H9 (cell line): Measurements from ENCODE around the gene CTCF. TPM values are rescaled to one million over a fixed set of nuclear protein-coding genes. Genes with fewer than 3 reads are reported as not detected.

ENCODE experiments used
- DNase-seq: peaks from one replicate; pipeline ENCODE4 v3.0.0-alpha.2; 2017
- H2AFZ ChIP-seq: one replicate; pipeline ENCODE4 v1.6.1; 2013; ENCODE audit warnings: mild to moderate bottlenecking, low read length, control low read depth, moderate library complexity
- H2AK5ac ChIP-seq: 2 replicates; pipeline ENCODE4 v1.6.1; 2013; ENCODE audit warnings: low read length, control low read depth, mixed read lengths; ENCODE audit not compliant: insufficient read length
- H2BK120ac ChIP-seq: one replicate; pipeline ENCODE4 v1.6.1; 2013; ENCODE audit warnings: low read depth, mild to moderate bottlenecking, low read length, control low read depth, inconsistent platforms; ENCODE audit not compliant: poor library complexity, severe bottlenecking
- H2BK12ac ChIP-seq: 2 replicates; pipeline ENCODE4 v1.6.1; 2013; ENCODE audit warnings: low read length, control low read depth, mixed read lengths, low read depth; ENCODE audit not compliant: insufficient read length
- H2BK15ac ChIP-seq: 2 replicates; pipeline ENCODE4 v1.6.1; 2013; ENCODE audit warnings: low read depth, low read length, control low read depth
- H2BK20ac ChIP-seq: one replicate; pipeline ENCODE4 v1.6.1; 2013; ENCODE audit warnings: low read depth, mild to moderate bottlenecking, low read length, control low read depth, inconsistent platforms; ENCODE audit not compliant: poor library complexity, severe bottlenecking
- H2BK5ac ChIP-seq: 2 replicates; pipeline ENCODE4 v1.6.1; 2013; ENCODE audit warnings: low read length, control low read depth, mixed read lengths; ENCODE audit not compliant: insufficient read length
- H3K14ac ChIP-seq: 2 replicates; pipeline ENCODE4 v1.6.1; 2013; ENCODE audit warnings: low read length, control low read depth; ENCODE audit not compliant: insufficient read depth
- H3K18ac ChIP-seq: 2 replicates; pipeline ENCODE4 v1.6.1; 2013; ENCODE audit warnings: low read depth, mild to moderate bottlenecking, mixed read lengths, low read length, control low read depth; ENCODE audit not compliant: insufficient read length
- H3K23ac ChIP-seq: 2 replicates; pipeline ENCODE4 v1.6.1; 2013; ENCODE audit warnings: low read length, control low read depth, mixed read lengths, low read depth; ENCODE audit not compliant: insufficient read length
- H3K23me2 ChIP-seq: 2 replicates; pipeline ENCODE4 v1.6.1; 2013; ENCODE audit warnings: low read depth, mild to moderate bottlenecking, mixed read lengths, low read length, control low read depth; ENCODE audit not compliant: insufficient read length, poor library complexity, severe bottlenecking
- H3K27ac ChIP-seq: 2 replicates; pipeline ENCODE4 v1.5.1; 2013; ENCODE audit warnings: low read length, control low read depth, mixed read lengths, low read depth; ENCODE audit not compliant: insufficient read length
- H3K27me3 ChIP-seq: 2 replicates; pipeline ENCODE4 v1.6.1; 2013; ENCODE audit warnings: low read length, control low read depth, inconsistent platforms; ENCODE audit not compliant: insufficient read depth
- H3K4ac ChIP-seq: 2 replicates; pipeline ENCODE4 v1.6.1; 2013; ENCODE audit warnings: low read depth, mild to moderate bottlenecking, control low read depth, inconsistent platforms, low read length, moderate library complexity
- H3K4me1 ChIP-seq: 2 replicates; pipeline ENCODE4 v1.6.1; 2013; ENCODE audit warnings: low read length, control low read depth, inconsistent platforms; ENCODE audit not compliant: insufficient read depth
- H3K4me2 ChIP-seq: 2 replicates; pipeline ENCODE4 v1.6.1; 2013; ENCODE audit warnings: low read length, control low read depth, mixed read lengths; ENCODE audit not compliant: insufficient read length, insufficient read depth
- H3K56ac ChIP-seq: 2 replicates; pipeline ENCODE4 v1.6.1; 2013; ENCODE audit warnings: low read depth, mild to moderate bottlenecking, mixed read lengths, low read length, control low read depth; ENCODE audit not compliant: insufficient read length
- H3K79me1 ChIP-seq: 2 replicates; pipeline ENCODE4 v1.6.1; 2013; ENCODE audit warnings: low read depth, mild to moderate bottlenecking, moderate library complexity, low read length, control low read depth, inconsistent platforms; ENCODE audit not compliant: insufficient read depth, poor library complexity, severe bottlenecking
- H3K79me2 ChIP-seq: 2 replicates; pipeline ENCODE4 v1.6.1; 2013; ENCODE audit warnings: low read length, control low read depth, inconsistent platforms; ENCODE audit not compliant: insufficient read depth
- H3K9ac ChIP-seq: 2 replicates; pipeline ENCODE4 v1.6.1; 2013; ENCODE audit warnings: low read length, control low read depth, mixed read lengths; ENCODE audit not compliant: insufficient read length; ENCODE audit errors: extremely low read depth
- H3K9me3 ChIP-seq: one replicate; pipeline ENCODE4 v1.6.1; 2013; ENCODE audit warnings: low read depth, low read length, inconsistent platforms; ENCODE audit not compliant: control insufficient read depth
- H3T11ph ChIP-seq: one replicate; pipeline ENCODE4 v1.6.1; 2013; ENCODE audit warnings: mild to moderate bottlenecking, low read length, control low read depth, inconsistent platforms
- H4K20me1 ChIP-seq: one replicate; pipeline ENCODE4 v1.6.1; 2013; ENCODE audit not compliant: control insufficient read depth, insufficient read length, insufficient read depth
- H4K5ac ChIP-seq: 2 replicates; pipeline ENCODE4 v1.6.1; 2013; ENCODE audit warnings: low read depth, mild to moderate bottlenecking, mixed read lengths, low read length, control low read depth; ENCODE audit not compliant: insufficient read length
- H4K8ac ChIP-seq: replicated peaks from 2 replicates; pipeline ENCODE4 v1.6.1; 2013; ENCODE audit warnings: low read length, control low read depth, mixed read lengths, low read depth; ENCODE audit not compliant: insufficient read length
- H4K91ac ChIP-seq: 2 replicates; pipeline ENCODE4 v1.6.1; 2013; ENCODE audit warnings: low read depth, mild to moderate bottlenecking, moderate library complexity, mixed read lengths, low read length, control low read depth; ENCODE audit not compliant: insufficient read length
- H3K27ac Mint-ChIP-seq, 3 experiments: 2 replicates in 2 of 3; 3 replicates in 1 of 3; pipeline ENCODE4 v1.8.0; 2020 to 2021; ENCODE audit warnings: mixed read lengths in 3 of 3, mild to moderate bottlenecking in 1 of 3, moderate library complexity in 1 of 3
- H3K27me3 Mint-ChIP-seq: 2 replicates; pipeline ENCODE4 v1.8.0; 2021; ENCODE audit warnings: low read depth, mild to moderate bottlenecking, moderate library complexity, mixed read lengths
- H3K36me3 Mint-ChIP-seq, 3 experiments: 2 replicates in 2 of 3; 3 replicates in 1 of 3; pipeline ENCODE4 v1.8.0; 2020 to 2021; ENCODE audit warnings: low read depth in 3 of 3, mixed read lengths in 3 of 3; ENCODE audit not compliant: insufficient read depth in 1 of 3
- H3K4me1 Mint-ChIP-seq, 2 experiments: 2 replicates each; pipeline ENCODE4 v1.8.0; 2020; ENCODE audit warnings: mixed read lengths in 2 of 2
- H3K4me3 Mint-ChIP-seq, 2 experiments: 2 replicates in 1 of 2; 3 replicates in 1 of 2; pipeline ENCODE4 v1.8.0; 2020 to 2021; ENCODE audit warnings: mild to moderate bottlenecking in 2 of 2, mixed read lengths in 2 of 2, moderate library complexity in 1 of 2
- H3K9me3 Mint-ChIP-seq, 2 experiments: 2 replicates in 1 of 2; 3 replicates in 1 of 2; pipeline ENCODE4 v1.8.0; 2020; ENCODE audit warnings: mild to moderate bottlenecking in 2 of 2, mixed read lengths in 2 of 2, moderate library complexity in 1 of 2
- WGBS: extraction: QIAGEN DNeasy Blood & Tissue Kit; methylation state at CpG from one replicate; pipeline ENCODE4 v1.1.7; 2013; ENCODE audit warnings: missing lambda C conversion rate, low lambda C conversion rate, mixed read lengths; ENCODE audit not compliant: insufficient read length; ENCODE audit errors: extremely low coverage; 5-methylcytosine and 5-hydroxymethylcytosine counted together
- total RNA-seq: library from RNA; stranded (reverse); gene quantifications from 2 replicates; pipeline ENCODE4 v1.2.1, GENCODE V29; 2021
- TF ChIP-seq, protein P1 (sequence below): fragments of 200-600 bp; sonication (generic); conservative IDR thresholded peaks from 3 replicates; pipeline ENCODE4 v1.8.0; 2021; ENCODE audit warnings: antibody characterized with exemption, mild to moderate bottlenecking

The CTCF gene
- total RNA-seq, 1 experiment from 2014 or later: 87.3 TPM

DNA sequence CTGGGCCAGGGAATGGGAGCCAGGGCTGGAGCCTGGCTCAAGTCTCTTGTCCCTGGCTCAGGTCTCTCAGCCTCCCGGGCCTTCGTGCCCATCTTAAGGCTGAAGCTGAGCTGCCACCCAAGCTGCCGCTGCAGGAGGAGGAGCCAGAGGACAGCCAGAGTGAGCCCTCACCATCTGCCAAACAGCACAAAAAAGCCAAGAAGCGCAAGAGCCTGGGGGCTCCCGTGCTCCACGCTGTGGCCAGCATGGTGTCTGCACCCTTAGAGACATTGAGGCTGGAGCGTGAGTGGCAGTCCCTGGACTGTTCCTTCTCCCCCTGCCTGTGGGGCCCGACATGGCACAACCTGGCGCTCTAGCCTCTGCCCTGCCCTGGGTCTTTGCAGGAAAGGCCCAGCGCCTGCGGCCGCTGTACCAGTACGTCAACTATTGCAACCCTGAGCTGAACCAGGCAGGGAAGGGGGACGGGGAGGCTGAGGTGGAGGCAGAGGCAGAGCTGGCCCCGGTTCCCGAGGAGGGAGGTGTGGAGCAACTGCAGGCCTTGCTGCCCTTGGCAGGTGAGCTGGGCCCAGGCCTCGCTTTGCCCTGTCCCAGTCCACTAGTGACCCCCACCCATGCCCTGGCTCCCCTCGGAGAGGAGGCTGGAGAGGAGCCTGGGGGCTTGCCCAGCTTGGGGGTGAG lies 105.6 kb downstream of the CTCF start:
- H3K9ac ChIP-seq: no peak overlapping the region
- H4K91ac ChIP-seq: no peak overlapping the region
- no peak overlapping the region for H2AK5ac ChIP-seq
- no peak overlapping the region for H4K8ac ChIP-seq
- H3K4me3 Mint-ChIP-seq: no peak overlapping the region; a peak in 1 of 5 replicates
- no peak overlapping the region for H3K4me2 ChIP-seq
- H3K27ac ChIP-seq: no peak overlapping the region
- no peak overlapping the region for H3T11ph ChIP-seq
- TF ChIP-seq, protein P1, sequence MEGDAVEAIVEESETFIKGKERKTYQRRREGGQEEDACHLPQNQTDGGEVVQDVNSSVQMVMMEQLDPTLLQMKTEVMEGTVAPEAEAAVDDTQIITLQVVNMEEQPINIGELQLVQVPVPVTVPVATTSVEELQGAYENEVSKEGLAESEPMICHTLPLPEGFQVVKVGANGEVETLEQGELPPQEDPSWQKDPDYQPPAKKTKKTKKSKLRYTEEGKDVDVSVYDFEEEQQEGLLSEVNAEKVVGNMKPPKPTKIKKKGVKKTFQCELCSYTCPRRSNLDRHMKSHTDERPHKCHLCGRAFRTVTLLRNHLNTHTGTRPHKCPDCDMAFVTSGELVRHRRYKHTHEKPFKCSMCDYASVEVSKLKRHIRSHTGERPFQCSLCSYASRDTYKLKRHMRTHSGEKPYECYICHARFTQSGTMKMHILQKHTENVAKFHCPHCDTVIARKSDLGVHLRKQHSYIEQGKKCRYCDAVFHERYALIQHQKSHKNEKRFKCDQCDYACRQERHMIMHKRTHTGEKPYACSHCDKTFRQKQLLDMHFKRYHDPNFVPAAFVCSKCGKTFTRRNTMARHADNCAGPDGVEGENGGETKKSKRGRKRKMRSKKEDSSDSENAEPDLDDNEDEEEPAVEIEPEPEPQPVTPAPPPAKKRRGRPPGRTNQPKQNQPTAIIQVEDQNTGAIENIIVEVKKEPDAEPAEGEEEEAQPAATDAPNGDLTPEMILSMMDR: peak; percentile 78
- peaks cover 4% of the 10 kb centered on the region for H3K27me3 Mint-ChIP-seq
- H2BK12ac ChIP-seq: no peak overlapping the region
- no peak overlapping the region for H4K5ac ChIP-seq
- H2AFZ ChIP-seq: no peak overlapping the region
- WGBS: no CpG with 5 or more reads among the region's 18 CpGs
- H3K23me2 ChIP-seq: peaks cover 3% of the 10 kb centered on the region
- H3K36me3 Mint-ChIP-seq: peaks cover 2 to 8% (median 3%) of the 10 kb centered on the region in 3 experiments; a peak in 5 of 7 replicates
- no peaks in the 10 kb centered on the region for H3K79me1 ChIP-seq
- H3K9me3 Mint-ChIP-seq: no peaks in the 10 kb centered on the region
- no peak overlapping the region for H3K56ac ChIP-seq
- H2BK120ac ChIP-seq: no peak overlapping the region
- no peak overlapping the region for H3K23ac ChIP-seq
- no peak overlapping the region for H2BK20ac ChIP-seq
- peak; percentile 93 for DNase-seq
- no peak overlapping the region for H3K4ac ChIP-seq
- H3K27ac Mint-ChIP-seq: no peak overlapping the region
- no peak overlapping the region for H3K14ac ChIP-seq
- H3K4me1 ChIP-seq: no peaks in the 10 kb centered on the region
- H3K18ac ChIP-seq: no peak overlapping the region
- H3K9me3 ChIP-seq: no peaks in the 10 kb centered on the region
- H3K79me2 ChIP-seq: no peaks in the 10 kb centered on the region
- no peaks in the 10 kb centered on the region for H3K27me3 ChIP-seq
- peaks cover 8 to 18% of the 10 kb centered on the region in 2 experiments; a peak in 3 of 4 replicates for H3K4me1 Mint-ChIP-seq
- H4K20me1 ChIP-seq: no peaks in the 10 kb centered on the region
- no peak overlapping the region for H2BK15ac ChIP-seq
- H2BK5ac ChIP-seq: no peak overlapping the region
